ENCODE data around the gene NCAM1.
A peak's percentile ranks its signal among the peaks of the same experiment; 100 is the strongest.

Gene NCAM1

GRCh38 chr11:113204280-113204679 is 243.1 kb downstream of the NCAM1 start:
- DNase-seq, result no peak

GRCh38 chr11:113213549-113213948 is 252.3 kb downstream of the NCAM1 start:
- DNase-seq, result no peak

GRCh38 chr11:113222241-113222640 is 261.0 kb downstream of the NCAM1 start:
- no peak for DNase-seq

GRCh38 chr11:113234888-113235287 is 273.7 kb downstream of the NCAM1 start:
- no peak for DNase-seq

GRCh38 chr11:113237261-113237660 is 276.0 kb downstream of the NCAM1 start:
- no peak for DNase-seq

GRCh38 chr11:113238721-113239120 is 277.5 kb downstream of the NCAM1 start:
- no peak for DNase-seq

GRCh38 chr11:113240389-113240788 is 279.2 kb downstream of the NCAM1 start:
- peak; percentile 94 for DNase-seq

GRCh38 chr11:113240790-113241635 is 279.8 kb downstream of the NCAM1 start:
- peak; percentile 85 for DNase-seq

- peak; percentile 83 for DNase-seq
Observed at GRCh38 chr11:113241636-113242054, 280.4 kb downstream of the NCAM1 start.

GRCh38 chr11:113242060-113242459 is 280.8 kb downstream of the NCAM1 start:
- no peak for DNase-seq

- no peak for DNase-seq
Observed at GRCh38 chr11:113242767-113243397, 281.7 kb downstream of the NCAM1 start.

GRCh38 chr11:113243696-113244095 is 282.5 kb downstream of the NCAM1 start:
- DNase-seq, result no peak

- no peak for DNase-seq
Observed at GRCh38 chr11:113245216-113245615, 284.0 kb downstream of the NCAM1 start.

GRCh38 chr11:113247221-113247620 is 286.0 kb downstream of the NCAM1 start:
- DNase-seq, result peak; percentile 46

GRCh38 chr11:113247966-113248365 is 286.7 kb downstream of the NCAM1 start:
- DNase-seq, result no peak

- no peak for DNase-seq
Observed at GRCh38 chr11:113248702-113249490, 287.7 kb downstream of the NCAM1 start.

- DNase-seq, result peak; percentile 29
Observed at GRCh38 chr11:113249491-113249763, 288.2 kb downstream of the NCAM1 start.

- DNase-seq, result no peak
Observed at GRCh38 chr11:113249786-113250185, 288.6 kb downstream of the NCAM1 start.

GRCh38 chr11:113251281-113251680 is 290.1 kb downstream of the NCAM1 start:
- DNase-seq, result no peak

GRCh38 chr11:113253406-113253805 is 292.2 kb downstream of the NCAM1 start:
- DNase-seq, result no peak

GRCh38 chr11:113255096-113255495 is 293.9 kb downstream of the NCAM1 start:
- DNase-seq, result no peak

GRCh38 chr11:113255741-113256140 is 294.5 kb downstream of the NCAM1 start:
- DNase-seq, result no peak

GRCh38 chr11:113256431-113257202 is 295.4 kb downstream of the NCAM1 start:
- DNase-seq, result peak; percentile 50
